ENCODE results near the gene PTPRJ.

PTPRJ gene

DNA sequence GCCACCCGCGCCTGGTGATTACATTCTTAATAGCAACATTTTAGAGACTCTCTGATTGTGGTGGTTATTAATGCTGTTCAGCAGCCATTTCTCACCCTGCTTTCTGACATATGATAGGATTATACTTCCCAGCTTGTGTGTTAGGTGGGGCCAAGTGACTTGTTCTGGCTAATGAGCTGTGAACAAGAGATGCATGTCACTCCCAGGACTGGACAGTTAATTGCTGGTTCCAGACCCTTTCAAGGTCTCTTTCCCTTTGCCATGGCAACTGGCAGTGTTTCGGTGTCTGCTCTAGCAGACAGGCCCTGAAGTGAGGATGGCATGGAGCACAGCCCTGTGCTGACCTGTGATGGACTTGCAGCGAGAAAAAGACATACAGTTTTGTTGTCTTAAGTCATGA lies 8.9 kb upstream of the PTPRJ start:
- DNase-seq: no peak

- no peak for DNase-seq
Measured at GRCh38 chr11:47973173-47973572, 7.2 kb upstream of the PTPRJ start.

- DNase-seq: no peak
Measured at GRCh38 chr11:47976931-47977330, 3.4 kb upstream of the PTPRJ start.

DNA sequence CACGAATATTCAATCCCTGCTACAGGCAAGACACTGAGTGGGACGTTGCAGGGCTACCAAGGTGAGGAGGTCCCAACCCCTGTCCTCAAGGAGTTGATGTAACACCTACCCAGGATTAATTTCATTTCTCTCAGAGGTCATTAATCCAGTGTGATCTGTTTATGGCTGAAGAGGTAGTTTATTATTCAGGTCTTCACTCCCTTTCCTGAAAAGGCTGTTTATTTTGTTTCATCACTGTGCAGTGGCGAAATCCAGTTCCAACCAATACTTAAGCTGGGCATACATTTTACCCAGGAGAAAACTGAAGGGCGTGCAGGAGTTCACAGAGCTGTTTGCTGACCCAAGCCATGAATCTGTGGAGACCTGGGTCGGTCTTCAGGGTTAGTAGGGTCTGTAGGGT lies 2.7 kb upstream of the PTPRJ start:
- DNase-seq: no peak

- no peak for DNase-seq
Measured at GRCh38 chr11:47979378-47980087, 826 bp upstream of the PTPRJ start.

- peak; percentile 47 for DNase-seq
Measured at GRCh38 chr11:47980907-47981621, 705 bp downstream of the PTPRJ start.

- DNase-seq: no peak
Measured at GRCh38 chr11:47981667-47982404, 1.5 kb downstream of the PTPRJ start.

GRCh38 chr11:47982616-47983015 lies 2.3 kb downstream of the PTPRJ start:
- DNase-seq: peak; percentile 38

DNA sequence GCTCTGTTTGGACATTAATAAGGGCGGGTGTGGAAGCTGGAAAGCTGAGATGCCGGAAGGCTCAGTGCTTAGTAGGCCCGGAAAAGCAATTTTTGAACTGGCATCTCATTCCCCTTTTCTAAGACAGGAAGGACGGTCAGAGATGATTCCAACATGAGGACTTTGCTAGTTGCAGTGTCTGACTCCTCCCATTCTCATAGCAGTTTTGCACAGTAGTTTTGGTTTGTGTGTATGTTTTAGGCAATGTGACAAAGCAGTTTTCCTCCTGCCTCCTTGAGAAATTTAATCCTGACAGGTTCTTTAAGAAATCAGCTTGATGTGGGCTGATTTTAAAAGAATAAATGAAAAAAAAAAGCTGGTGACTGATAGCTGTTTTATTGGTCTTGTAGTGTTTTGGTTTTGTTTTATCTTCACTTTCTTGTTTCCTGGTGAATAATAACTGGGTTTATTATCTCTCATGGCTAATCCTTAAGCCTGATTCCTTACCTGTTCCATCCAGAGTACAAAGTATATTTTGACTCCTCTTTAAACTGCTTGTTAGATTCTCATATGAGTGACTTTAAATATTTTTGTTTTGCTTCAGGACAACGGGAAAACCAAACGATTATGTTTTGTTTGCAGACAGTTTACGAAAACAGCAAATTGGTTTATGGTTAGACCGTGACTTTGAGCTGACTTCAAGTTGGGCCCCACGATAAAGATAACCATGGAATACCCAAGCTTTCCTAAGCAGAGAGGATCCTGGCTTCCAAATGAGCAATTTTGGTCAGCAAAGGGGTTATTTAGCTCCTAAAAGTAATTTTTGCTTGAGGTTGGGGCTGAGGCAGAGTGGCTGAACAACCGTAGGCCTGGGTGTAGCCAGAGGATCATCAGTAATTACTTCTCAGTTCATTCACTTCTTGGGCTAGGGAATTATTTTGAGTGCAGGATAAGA lies 3.4 kb downstream of the PTPRJ start:
- no peak for DNase-seq

- no peak for DNase-seq
Measured at GRCh38 chr11:47986219-47986618, 5.9 kb downstream of the PTPRJ start.

- DNase-seq: no peak
Measured at GRCh38 chr11:47986742-47987141, 6.4 kb downstream of the PTPRJ start.

DNA sequence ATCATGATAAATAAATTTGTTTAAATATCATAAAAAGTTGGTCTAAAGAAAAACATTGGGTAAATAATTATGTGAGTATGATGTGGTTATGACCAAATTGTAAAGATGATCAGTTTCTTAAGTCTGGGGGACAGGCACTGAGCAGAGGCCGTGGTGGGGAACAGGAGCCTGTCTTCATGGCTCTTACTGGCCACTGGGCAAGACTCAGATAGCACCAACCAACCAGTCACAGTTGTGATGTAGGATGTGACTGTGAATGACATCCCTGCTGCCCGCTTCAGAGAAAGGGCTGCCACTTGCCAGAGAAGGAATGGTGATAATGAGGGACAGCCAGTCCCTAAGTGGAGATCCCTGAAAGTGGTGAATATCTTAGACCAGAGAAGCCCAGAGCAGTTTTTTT lies 7.0 kb downstream of the PTPRJ start:
- DNase-seq: no peak

DNA sequence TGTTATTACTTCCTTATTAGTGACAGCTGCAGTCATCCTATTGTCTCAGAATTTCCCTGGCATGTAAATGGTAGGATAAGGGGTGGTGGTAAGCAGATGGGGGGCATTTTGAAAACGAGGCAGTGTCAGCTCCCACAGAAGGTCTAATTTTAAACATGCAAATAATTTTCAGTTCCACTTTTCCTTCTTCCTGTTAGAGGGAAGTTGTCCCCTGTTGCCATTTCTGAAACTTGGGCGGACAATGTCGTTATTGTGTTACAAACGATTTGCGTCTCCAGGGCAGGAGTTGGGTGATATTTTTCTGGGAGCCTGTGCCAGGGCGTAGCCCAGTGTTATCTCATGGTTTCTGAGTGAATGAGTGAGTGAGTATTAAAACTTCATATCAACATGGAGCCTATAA lies 7.4 kb downstream of the PTPRJ start:
- peak; percentile 47 for DNase-seq

DNA sequence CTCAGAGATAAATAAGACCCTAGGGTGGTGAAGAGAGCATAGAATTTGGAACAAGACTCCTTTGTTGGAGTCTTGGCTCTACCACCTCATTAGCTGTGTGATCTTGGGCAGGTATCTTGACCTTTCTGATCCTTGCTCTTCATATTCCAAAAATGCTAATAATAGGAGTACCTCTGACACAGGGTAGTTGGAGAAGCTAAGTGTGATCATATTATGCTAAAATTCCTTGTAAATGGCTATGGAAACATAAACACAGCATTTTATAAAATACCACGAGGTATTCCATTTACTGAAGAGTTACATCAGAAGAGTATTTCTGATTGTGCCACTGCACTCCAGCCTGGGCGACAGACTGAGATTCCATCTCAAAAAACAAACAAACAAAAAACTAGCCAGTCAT lies 9.4 kb downstream of the PTPRJ start:
- DNase-seq: no peak

- no peak for DNase-seq
Measured at GRCh38 chr11:47991266-47991830, 11.0 kb downstream of the PTPRJ start.

DNA sequence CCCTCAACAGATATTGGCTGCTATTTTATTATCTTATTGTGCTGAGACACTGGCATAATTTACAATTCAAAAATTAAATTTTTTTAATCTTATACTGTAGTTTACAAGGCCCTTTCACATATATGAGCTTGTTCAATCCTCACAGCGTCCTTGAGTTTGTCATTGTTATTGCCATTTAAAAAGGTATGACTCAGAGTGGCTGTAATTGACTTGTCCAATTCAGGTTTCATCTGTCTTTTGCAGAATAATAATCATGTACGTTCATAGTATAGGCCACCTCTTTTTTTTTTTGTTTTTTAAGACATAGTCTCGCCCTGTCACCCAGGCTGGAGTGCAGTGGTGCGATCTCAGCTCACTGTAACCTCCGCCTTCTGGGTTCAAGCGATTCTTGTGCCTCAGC lies 11.5 kb downstream of the PTPRJ start:
- DNase-seq: peak; percentile 0

DNA sequence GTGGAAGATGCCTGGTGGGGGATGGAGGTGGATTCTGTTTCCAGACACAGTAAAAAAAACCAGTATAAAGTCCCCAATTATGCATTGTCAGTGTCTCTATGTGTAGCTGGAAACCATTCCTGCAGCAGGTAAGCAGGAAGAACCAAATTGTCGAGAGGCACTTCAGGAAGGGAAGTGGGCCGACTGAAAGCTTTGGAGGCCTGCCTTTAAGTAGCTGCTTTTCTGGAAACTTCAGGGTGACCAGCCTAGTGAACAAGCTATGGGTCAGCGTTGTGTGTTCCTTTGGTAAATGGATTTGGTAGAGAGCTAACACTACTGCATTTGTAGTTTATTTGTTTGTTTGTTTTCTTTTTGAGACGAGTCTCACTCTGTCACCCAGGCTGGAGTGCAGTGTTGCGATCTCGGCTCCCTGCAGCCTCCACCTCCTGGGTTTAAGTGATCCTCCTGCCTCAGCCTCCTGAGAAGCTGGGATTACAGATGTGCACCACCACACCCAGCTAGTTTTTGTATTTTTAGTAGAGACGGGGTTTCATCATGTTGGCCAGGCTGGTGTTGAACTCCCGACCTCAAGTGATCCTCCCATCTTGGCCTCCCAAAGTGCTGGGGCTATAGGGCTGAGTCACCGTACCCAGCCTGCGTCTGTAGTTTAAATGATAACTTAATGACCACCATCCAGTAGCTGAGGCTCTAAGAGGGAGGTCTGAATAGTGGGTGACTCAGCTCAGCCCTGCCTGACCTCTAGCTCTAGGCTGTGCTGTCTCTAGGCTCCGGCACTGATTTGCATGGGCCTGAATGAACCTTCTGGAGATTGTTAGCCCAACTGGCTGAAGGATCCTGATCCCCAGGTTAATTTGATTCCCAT lies 12.8 kb downstream of the PTPRJ start:
- DNase-seq: peak; percentile 30

GRCh38 chr11:47994417-47994816 lies 14.1 kb downstream of the PTPRJ start:
- peak; percentile 1 for DNase-seq

DNA sequence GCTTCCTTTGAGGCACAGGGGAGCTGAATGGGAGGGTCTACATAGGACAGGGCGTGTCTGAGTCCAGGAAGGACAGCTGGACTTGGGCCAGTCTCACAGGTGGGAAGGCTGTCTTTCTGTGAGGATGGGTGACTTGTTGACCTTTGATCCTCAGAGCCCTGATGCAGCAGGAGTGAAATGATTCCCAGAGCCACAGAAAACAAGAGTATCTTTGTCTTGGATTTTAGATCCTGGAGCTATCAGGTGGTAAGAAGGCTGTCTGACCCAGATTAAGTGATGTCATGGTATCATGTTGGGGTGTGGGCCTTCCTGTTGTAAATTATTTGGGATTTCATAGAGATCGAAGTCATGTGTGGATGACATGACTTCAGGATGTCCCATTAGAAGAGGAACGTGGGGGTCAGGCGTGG lies 15.0 kb downstream of the PTPRJ start:
- no peak for DNase-seq

DNA sequence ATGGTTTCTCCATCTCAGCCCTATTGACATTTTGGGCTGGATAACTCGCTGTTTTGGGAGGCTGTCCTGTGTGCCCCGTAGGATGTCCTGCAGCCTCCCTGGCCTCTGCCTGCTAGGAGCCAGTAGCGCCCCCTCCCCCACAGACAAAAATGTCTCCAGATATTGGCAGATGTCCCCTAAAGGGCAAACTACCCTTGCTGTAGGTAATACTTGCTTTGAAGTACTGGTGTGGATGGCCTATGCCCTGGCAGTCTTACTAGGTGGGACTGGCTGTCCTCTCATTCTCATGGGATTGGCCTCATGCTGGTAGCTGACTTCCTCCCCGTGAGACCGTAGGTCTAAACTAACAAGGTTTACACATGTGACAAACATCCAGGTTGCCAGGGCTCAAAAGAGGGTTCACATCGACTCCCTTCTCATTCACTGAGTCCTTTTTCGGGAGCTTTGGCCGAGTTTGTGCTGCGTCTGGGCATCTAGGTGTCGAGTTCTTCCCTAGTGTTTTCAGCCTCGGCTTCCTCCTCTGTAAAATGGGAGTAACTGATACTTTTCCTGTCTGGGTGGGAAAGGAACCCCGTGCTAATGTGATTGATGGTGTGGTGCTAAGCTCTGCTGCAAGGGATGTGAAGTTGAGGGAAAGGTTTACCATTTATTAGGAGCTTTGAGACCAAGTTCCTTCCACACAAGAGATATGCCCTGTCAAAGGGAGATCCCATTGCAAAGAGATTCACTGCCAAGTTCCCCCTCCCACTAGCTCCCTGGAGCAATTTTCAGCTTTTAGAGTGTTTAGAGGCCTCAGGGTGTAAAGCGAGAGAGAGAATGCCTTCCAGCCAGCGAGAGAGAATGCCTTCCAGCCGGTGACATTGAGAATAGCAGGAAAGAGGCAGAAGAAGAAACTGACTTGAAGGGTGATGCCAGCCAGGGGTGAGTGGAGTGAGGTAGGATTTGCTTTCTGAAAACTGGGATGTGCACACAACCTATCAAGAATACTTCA lies 17.0 kb downstream of the PTPRJ start:
- DNase-seq: peak; percentile 0

Measured in hematopoietic multipotent progenitor cell treated with erythropoietin and hydrocortisone succinate and interleukin-3 and kit ligand, for 6 days (in vitro differentiated cells).